IPS DF 4.7 (cell line): ENCODE measurements around the gene APCDD1L.
"Not testable (repeated sequence)": the region's sequence is repeated elsewhere in the genome, so short reads cannot be mapped to it uniquely, and the experiment has no call there.

Experiments used
- DNase-seq: peaks from one replicate; pipeline ENCODE4 v3.0.0-alpha.2; 2013; ENCODE audit warnings: low spot score; ENCODE audit errors: extremely low read depth

The APCDD1L gene

DNA sequence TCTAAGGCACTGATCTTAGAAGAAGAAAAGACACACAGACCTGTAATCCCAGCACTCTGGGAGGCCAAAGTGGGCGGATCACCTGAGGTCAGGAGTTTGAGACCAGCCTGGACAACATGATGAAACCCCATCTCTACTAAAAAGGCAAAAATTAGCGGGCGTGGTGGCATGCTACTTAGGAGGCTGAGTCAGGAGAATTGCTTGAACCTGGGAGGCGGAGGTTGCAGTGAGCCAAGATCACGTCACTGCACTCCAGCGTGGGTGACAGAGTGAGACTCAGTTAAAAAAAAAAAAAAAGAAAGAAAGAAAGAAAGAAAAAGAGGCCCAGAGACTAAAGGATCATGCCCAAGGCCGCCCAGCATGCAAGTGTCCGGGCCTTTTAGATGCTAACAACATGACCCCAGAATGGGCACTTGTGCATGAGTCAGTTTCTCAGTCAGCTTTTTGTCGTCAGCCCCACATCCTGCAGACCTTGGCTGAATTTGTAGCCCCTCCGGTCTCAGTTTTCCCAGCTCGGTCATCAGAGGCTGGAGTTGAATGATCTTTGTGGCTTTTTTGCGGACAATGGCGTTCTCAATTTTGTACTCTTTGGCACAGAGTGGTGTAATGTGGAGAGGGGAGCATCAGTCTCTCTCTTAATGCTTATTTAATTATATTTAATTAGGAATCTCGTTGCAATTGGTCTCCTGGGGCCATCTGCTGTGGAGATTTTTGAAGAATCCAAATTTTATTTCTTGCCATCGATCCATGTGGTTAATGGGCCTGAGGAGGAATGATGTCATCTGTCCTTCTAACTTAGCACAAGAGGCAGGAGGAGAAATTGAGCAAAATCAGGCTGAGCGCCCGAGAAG, 30.6 kb upstream of the APCDD1L start:
- no peak for DNase-seq

DNA sequence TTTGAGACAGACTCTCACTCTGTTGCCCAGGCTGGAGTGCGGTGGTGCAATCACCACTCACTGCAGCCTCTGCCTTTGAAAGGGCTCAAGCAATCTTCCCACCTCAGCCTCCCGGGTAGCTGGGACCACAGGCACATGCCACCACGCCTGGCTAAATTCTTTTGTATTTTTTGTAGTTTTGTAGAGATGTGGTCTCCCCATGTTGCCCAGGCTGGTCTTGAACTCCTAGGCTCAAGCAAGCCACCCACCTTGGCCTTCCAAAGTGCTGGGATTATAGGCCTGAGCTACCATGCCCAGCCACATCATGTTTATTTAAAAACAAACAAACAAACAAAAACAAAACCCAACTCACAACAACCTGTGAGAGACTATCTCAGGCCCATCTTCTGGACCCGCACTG, 29.7 kb upstream of the APCDD1L start:
- DNase-seq: no peak

DNA sequence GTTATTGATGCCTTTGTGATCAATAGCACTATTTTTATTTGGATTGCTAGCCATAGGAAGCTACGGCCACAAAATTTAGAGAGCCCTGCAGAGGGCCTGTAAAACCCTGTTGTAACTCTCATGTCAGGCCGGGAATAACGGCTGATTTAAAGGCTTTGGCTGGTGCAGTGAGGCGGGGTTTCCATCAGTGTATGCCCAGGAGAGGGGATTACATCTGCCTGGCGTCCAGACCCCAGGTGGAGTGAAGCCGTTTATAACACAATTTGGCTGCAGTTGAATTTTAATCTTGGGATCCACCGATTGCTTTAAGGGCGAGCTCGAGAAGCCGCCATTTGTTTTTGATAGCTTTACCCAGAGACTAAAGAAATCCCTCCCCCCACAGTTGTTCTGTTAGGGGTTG, 29.1 kb upstream of the APCDD1L start:
- no peak for DNase-seq

DNA sequence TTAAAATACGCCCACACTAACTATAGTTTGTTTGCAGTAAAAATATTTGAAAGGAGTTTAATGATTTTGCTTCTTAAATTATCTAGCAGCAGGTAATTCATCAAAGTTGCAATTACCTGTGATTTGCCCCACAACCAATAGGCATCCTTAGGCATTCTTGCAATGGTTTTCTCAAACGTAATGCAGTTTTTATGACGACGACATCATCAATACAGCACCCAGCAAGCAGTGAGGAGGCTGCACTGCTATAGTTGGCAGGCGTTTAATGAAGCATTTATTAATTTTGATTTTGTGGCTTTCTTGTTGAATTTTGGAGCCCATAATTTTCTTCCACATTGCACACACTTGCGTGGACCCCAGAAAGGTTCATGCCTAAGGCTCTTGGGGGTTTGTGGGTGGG, 28.1 kb upstream of the APCDD1L start:
- no peak for DNase-seq

DNA sequence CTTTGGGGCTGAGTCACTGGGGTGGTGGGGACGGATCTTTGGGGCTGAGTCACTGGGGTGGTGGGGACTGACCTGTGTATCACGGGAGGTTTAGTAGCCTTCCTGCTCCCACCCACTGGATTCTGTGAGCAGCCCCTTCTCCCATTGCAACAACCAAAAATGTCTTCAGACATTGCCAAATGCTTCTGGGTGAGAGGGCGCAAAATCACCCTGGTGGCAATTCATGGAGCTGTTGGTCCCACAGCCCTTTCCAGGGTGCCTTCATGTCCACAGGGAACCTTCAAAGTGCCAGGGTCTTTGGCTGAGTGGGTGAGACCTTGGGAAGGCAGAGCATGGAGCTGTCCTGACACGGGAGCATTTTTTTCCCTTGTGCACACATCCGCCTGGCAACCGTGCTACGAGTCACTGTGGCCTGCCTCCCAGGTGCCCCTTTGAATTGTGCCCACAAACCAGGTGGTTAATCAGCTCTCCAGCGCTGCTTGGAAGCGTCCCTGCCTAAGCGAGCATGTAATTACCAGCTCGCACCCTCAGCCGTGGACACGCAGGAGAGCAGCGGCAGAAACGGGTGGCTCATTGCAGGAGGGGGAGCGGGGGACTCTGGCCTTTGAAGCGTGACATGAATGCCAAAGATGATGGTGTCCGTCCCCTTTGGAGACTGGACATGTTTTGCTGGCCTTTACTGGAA, 27.4 kb upstream of the APCDD1L start:
- DNase-seq: no peak

DNA sequence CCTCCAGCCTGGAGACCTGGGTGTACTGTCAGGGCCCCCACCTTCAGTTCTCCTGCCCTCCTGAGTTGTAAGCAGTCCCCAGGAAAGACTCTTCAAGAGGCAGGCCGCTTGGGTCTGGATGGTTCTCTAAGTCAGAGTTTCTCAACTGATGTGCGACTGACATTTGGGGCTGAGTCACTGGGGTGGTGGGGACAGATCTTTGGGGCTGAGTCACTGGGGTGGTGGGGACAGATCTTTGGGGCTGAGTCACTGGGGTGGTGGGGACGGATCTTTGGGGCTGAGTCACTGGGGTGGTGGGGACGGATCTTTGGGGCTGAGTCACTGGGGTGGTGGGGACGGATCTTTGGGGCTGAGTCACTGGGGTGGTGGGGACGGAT, 26.8 kb upstream of the APCDD1L start:
- not testable (repeated sequence) for DNase-seq

DNA sequence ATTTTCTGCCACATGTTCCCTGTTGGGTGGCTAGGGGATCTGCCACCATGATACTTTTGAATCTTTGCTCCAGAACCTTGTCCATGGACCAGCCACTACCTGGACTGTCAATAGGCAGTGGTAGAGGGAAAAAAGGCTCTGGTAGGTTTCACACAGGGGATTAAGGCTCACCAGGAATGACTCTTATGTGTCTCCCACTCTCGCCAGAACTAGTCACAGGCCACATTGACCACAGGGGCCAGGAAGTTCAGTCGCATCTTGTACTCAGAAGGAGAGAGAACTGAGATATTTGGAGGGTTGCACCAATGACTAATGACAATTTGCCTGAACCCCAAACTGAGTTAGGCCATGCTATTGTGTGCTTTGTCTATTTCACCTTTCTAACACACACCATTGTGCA, 23.6 kb upstream of the APCDD1L start:
- DNase-seq: no peak

DNA sequence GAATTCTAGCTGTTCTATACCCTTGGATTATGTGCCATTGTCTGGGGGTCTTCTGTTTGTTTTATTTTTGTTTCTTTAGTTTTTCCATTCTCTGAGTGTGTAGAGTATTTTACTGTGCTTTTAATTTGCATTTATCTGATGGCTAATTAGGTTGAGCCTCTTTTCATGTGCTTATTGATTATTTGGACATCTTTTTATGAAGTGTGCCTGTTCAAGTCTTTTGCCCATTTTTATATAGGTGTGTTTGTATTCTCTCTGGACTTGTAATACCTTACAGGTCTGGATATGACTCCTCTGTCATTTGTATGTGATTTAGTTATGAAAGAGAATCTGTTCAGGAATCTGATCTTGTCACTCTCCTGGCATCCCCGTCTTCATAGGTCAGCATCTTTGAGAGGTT, 22.6 kb upstream of the APCDD1L start:
- DNase-seq: no peak

DNA sequence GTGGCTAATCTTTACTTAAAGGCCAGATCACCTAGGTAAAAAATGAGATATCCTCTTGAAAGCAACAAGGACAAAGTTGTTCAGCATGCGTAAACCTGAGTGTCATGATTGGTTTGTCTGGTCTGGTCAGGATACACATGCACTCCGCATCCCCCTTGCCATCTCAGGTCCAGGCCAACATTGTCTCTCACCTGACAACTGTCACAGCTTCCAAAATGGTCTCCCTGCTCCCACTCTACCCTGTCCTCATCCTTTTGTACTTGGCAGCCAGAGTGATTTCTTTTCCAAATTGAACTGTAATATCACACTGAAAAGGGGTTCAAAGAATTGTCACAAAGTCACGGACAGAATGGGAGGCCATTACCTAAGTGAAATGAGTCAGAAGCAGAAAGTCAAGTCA, 21.1 kb upstream of the APCDD1L start:
- DNase-seq: no peak

DNA sequence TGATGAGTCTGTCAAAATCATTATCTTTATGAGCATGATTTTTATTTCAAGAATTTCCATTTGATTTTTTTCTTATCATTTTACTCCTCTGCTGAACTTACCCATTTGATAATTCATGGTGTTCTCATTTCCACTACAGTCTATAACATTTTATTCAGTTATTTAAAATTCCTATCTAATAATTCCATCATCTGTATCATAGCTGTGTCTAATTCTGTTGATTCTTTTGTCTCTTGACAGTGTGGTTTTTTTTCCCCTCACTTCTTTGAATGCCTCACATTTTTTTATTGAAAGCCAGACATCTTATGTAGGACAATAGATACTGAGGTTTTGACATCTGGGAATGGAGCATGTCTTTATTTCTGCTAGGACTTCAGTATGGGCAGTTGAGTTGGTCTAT, 16.5 kb upstream of the APCDD1L start:
- no peak for DNase-seq

DNA sequence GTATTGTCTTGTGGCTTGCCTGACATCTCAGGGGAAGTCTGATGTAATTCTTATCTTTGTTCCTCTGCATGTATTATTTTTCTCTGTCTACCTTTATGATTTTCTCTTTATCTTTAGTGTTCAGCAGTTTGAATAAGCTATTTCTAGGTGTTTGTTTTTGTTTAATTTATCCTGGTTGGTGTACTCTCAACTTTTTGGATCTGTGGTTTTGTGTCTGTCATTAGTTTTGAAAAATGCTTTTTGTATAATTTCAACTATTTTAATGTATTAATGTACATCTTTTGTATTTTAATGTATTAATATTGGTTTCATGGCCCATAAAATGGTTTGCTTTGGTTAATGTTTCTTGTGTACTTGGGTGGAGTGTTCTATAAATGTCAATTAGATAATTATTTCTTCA, 15.9 kb upstream of the APCDD1L start:
- no peak for DNase-seq

DNA sequence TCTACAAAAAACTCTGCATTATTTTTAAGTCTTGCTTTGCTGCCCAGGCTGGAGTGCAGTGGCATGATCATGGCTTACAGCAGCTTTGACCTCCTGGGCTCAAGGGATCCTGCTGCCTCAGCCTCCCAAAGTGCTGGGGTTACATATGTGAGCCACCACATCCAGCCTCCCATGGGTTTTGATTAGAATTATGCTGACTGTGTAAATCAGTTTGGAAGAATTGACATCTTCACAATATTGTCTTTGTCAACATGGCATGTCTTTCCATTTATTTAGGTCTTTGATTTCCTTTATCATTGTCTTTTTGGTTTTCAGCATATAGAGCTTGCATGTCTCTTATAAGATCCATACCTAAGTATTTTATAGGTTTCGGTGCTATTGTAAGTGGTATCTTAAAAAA, 13.2 kb upstream of the APCDD1L start:
- DNase-seq: no peak

DNA sequence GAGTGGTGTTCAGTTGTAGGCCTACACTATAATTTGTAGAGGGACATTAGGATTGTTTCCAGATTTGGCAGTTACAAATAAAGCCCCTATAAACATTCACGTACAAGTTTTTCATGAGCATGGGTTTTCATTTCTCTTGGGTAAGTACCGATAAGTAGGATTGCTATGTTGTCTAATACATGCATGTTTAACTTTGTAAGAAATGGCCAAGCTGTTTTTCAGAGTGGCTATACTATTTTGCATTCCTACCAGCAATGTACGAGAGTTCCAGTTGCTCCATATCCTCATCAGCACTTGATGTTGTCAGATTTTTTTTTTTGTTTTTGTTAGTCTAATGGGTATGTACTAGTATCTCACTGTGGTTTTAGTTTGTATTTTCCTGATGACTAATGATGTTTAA, 11.2 kb upstream of the APCDD1L start:
- no peak for DNase-seq

DNA sequence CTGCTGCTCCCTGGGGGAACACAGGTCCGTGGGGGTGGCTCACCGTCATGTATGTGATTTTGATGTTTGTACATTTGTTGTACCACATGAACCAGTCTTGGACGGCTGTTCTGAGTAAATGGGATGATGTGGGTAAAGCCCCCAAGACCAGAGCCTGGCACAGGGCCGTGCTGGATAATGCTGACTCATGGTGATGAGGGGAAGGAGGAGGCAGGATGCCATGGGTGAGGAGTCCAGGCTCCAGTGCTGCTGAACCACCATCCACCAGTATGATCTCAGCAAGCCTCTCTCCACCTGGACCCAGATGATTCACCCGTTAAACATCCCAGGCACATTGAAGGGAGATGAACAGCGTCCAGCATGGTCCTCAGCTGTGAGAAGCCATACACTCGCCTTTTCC, 9.6 kb upstream of the APCDD1L start:
- DNase-seq: no peak

DNA sequence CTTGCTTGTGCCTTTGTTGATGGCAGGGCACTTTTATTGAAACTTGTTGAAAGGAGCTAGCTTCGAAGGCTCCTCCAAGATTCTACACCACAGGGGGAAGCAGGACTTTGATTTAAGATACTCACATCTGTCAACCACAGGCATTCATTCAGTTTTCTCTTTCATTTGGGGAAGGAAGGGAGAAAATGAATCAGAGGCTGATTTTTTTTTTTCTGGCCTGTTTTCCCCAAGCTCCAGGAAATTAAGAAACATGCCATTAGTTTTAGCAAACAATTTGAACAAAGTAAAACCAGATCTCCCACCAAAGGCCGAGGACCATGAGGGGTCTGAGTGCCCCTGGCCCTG, 8.7 kb upstream of the APCDD1L start:
- DNase-seq: no peak

DNA sequence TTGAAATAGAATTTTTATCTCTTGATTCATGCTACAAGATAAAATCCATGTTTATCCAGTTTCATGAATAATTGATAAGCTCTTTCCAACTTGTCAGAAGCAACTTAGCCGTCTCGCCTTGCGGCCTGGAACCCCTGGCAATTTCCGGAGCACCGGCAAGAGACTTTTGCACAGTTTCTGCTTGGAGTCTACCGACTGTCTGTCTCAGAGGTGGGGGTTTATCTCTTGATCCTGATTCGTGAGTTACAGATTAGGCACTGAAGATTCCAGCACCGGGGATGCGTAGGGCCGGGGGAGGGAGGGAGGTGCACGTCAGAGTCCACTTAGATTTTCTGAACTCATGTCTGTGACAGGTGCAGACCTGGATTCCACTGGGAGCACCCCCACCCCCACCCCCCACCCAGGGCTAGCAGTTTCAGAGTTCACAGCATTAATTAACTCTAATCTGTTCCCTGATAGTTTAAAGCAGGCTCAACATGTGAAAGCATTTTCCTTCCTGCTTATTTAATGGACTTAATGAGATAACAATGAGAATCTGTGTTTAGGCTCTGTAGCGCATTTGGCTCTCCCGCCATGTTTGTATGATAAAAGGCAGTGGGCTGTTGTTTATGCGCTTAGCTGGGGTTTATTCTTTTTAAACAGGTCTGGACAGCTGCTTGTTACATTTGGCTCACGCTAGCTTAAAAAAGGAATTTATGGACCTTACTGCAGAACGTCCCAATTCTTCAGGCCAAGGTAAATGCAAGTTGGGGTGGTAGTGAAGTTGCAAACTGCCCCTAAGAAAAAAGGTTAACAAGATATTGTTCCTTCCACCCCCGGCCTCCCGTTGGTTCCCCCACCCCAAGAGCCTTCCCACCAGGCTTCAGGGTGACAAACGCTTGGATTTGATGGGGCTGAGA, 8.1 kb upstream of the APCDD1L start:
- no peak for DNase-seq

DNA sequence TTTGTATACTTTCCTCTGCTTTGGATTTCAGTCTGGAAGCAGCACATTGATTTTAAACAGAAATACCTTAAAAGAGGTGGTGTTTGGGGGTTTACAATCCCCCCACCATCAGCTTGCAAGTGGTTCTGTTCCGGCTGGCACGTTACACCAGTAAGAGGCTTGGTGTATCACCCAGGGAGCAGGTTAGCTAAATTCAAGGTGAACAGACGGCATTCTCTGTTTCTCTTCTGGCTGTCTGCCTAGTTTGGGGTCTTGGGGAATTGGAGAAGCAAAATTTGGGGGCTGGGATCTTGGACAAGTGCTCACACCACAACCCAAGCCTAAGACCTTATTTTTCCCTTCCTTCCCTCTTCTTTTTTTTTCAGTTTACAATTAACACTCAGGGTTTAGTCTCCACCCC, 7.5 kb upstream of the APCDD1L start:
- no peak for DNase-seq

DNA sequence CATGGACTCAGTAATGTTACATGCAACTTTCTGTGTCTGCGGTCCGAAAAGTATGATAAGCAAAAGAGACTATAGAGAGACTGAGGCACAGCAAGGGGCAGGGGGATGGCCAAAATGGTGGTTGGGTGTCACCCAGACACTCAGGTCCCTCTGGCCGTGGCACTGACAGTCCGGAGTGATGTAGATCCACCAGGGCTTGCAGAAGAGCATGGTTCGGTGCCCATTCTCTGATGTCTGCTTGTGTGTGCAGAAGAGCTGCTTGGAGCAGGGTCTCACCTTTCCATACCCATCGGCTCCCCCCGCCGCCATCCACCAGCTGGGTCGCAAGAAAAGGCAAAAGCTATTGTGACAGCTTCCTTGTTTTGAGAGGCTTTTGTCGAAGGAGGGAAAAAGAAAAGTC, 6.6 kb upstream of the APCDD1L start:
- no peak for DNase-seq

DNA sequence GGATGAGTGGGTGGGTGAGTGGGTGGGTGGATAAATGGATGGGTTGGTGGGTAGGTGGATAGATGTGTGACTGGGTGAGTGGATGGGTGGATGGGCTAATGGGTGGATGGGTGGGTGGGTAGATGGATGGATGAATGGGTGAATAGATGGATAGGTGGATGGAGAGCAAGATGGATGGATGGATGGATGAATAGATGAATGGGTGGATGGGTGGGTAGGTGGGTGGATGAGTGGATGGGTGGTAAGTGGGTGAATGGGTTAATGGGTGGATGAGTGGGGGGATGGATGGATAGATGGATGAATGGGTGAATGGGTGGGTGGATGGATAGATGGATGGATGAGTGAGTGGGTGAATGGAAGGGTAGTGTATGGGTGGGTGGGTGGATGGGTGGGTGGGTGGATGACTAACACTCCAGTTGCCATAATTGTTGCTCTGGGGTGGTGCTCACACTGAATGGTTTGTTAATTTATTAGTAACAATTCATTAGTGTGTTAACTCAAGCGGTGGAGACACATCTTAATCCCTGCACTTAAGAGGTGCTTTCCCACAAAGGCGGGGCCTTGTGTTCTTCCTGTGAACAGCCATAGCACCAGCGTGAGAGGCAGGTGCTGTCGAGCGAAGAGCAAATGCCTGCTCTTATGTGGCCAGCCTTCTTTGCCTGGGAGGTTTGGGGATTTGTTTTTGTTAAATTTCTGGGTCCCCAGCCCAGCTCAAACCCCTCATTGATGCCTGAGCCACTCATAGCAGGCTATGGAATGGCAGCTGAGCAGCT, 4.9 kb upstream of the APCDD1L start:
- no peak for DNase-seq

DNA sequence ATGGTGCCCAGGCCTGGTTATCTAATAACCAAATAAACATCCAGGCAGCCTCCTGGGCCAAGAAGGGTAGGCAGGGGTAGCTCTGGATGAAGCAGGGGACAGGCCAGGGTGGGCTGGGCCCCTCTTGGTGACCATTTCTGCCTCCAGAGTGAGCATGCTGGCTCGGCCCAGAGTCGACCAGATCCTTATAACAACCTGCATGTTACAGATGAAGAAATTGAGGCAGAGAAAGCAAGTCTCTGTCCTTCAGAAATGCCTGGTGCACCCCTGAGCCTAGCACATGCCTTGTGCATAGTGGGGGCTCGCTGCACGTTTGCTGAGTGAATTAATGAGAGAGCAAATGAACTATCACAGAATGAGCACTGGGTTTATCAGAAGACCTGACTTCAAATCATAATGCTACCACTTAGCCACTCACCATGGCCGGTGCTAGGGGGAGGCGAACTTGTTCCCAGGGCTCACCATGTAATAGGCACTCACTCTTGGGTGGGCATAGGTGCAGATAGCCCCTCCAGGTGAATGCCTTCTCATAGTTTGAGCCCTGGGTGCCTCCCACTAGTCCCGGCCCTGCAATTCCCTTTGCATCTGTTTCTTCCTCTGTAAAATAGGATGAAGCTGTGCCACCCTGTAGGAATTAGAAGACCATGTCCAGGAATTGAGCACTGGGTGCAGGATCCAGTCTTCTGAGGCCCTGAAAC, 3.8 kb upstream of the APCDD1L start:
- DNase-seq: no peak

DNA sequence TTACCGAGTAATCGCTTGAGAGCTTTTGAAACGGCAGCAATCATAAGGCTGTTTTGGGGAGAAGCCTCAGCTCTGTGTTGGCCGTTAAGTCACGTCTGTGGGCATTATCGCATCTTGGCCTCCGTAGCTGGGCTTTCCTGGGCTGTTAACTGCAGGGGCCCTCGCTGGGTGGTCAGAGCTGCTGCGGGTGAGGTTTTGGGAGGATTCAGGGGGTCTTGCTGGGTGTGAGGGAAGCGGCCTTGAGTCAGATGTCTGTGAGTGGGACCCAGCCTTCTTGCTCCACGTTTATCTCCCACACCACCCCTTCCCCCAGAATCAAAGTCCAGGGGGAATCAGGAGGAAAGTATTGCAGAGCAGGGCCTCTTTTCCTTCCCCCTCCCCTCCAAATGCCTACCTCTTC, 3.2 kb upstream of the APCDD1L start:
- DNase-seq: no peak
